ENCODE measurements around the gene C4orf51.

The C4orf51 gene

DNA sequence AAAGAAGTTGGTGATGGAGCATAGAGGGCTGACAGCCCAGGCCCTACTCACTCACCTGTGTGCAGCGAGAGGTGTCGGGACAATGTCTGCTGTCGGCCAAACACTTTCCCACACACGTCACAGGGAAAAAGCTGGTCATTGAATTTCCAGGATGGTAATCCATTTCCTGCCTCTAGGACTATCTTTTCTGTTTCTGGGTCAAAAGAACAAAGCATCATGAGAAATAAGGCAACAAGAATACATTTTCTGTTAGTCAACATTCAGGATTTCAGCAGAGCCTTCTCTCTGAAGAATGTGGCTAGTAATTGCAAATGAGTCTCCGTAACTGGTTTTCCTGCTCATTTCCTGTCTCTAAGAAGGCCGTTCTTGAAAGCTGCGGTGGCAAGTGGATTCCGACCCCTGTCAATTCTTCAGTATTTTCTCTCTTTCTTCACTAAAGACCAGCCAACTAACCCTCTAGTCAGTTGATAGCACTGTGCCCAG lies 99.4 kb downstream of the C4orf51 start:
- TF ChIP-seq, protein P1, sequence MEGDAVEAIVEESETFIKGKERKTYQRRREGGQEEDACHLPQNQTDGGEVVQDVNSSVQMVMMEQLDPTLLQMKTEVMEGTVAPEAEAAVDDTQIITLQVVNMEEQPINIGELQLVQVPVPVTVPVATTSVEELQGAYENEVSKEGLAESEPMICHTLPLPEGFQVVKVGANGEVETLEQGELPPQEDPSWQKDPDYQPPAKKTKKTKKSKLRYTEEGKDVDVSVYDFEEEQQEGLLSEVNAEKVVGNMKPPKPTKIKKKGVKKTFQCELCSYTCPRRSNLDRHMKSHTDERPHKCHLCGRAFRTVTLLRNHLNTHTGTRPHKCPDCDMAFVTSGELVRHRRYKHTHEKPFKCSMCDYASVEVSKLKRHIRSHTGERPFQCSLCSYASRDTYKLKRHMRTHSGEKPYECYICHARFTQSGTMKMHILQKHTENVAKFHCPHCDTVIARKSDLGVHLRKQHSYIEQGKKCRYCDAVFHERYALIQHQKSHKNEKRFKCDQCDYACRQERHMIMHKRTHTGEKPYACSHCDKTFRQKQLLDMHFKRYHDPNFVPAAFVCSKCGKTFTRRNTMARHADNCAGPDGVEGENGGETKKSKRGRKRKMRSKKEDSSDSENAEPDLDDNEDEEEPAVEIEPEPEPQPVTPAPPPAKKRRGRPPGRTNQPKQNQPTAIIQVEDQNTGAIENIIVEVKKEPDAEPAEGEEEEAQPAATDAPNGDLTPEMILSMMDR (IDR thresholded peaks at IDR 0.05; ENCODE audit: low read depth, low read length): no peak
- peak; percentile 42 for DNase-seq (ENCODE audit: low read depth, low spot score)
- in situ Hi-C loops (cut with HindIII; ENCODE audit: low sequenced_read_pairs): no loop called here
- H3K4me3 ChIP-seq (ENCODE audit: low read depth, low read length): no peak overlapping the region

DNA sequence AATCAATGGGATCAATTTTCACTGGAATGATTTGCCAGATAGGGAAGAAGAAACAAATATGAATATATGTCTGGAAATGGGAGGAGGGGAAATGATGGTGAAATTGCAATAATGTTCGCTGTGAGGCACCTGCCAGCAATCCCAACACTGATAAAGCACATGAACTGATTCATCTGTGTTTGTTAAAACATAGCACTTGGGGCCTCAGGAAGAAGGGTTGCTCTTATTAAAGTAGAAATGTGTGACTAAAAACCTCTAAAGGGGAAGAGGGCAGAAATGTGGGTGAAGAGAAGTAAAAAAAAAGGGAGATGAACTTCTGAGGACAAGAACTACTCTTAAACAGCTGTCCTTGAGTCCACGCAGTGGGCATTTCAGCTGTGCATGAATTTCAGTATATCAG lies 101.4 kb downstream of the C4orf51 start:
- in situ Hi-C loops (cut with HindIII; ENCODE audit: low sequenced_read_pairs): no loop called here
- no peak for DNase-seq (ENCODE audit: low read depth, low spot score)
- H3K4me3 ChIP-seq (ENCODE audit: low read depth, low read length): no peak overlapping the region
- TF ChIP-seq, protein P1 (IDR thresholded peaks at IDR 0.05; ENCODE audit: low read depth, low read length): no peak
